ENCODE results near the gene GDPGP1. TPM values are rescaled to one million over a fixed set of nuclear protein-coding genes. Genes with fewer than 3 reads are reported as not detected.
"Not testable (repeated sequence)": the region's sequence is repeated elsewhere in the genome, so short reads cannot be mapped to it uniquely, and the experiment has no call there.

GDPGP1 gene
- total RNA-seq, 1 experiment from 2014 or later = 6.6 TPM

- ATAC-seq (no peak), DNase-seq (no peak)
- TF ChIP-seq CTCF (conservative IDR thresholded peaks at IDR 0.05; ENCODE audit: low read depth, low read length) (no peak), EZH2 (IDR thresholded peaks at IDR 0.05; ENCODE audit: low read length, unreplicated experiment) (no peak), EZH2phosphoT487 (IDR thresholded peaks at IDR 0.05; ENCODE audit: borderline replicate concordance, low read length) (no peak)
- H3K9me2 ChIP-seq (replicated peaks; ENCODE audit: low read length) = no peaks in the 10 kb centered on the region
- intact Hi-C loops (cut with micrococcal nuclease) = no loop called here
- no peak overlapping the region for H2AFZ ChIP-seq (ENCODE audit: low read length)
- no peak overlapping the region for H3K9ac ChIP-seq (ENCODE audit: low read length)
- peaks cover 14% of the 10 kb centered on the region for H3K79me2 ChIP-seq (ENCODE audit: low read length)
- H3K36me3 ChIP-seq (ENCODE audit: low read depth, low read length) = no peaks in the 10 kb centered on the region
- no TSS peak for BruUV-seq (replicated peaks)
- H3F3A ChIP-seq (ENCODE audit: low read length, unreplicated experiment) = no peaks in the 10 kb centered on the region
- CTCF ChIA-PET = no interaction called here
- no peaks in the 10 kb centered on the region for H4K20me1 ChIP-seq (ENCODE audit: low read length)
- H3K4me3 ChIP-seq (ENCODE audit: low read length) = no peak overlapping the region
- no peak overlapping the region for H3K27ac ChIP-seq (ENCODE audit: low read length)
- POLR2A ChIA-PET (ENCODE audit: unreplicated experiment) = no interaction called here
- H3K4me1 ChIP-seq (ENCODE audit: insufficient read depth, low read length) = peaks cover 26% of the 10 kb centered on the region
- H3K27me3 ChIP-seq (ENCODE audit: low read length) = no peaks in the 10 kb centered on the region
- no peaks in the 10 kb centered on the region for H3K9me3 ChIP-seq (ENCODE audit: low read length)
- H3K4me2 ChIP-seq (ENCODE audit: low read length) = no peak overlapping the region
Measured at GRCh38 chr15:90187257-90187868, 46.6 kb upstream of the GDPGP1 start.

DNA sequence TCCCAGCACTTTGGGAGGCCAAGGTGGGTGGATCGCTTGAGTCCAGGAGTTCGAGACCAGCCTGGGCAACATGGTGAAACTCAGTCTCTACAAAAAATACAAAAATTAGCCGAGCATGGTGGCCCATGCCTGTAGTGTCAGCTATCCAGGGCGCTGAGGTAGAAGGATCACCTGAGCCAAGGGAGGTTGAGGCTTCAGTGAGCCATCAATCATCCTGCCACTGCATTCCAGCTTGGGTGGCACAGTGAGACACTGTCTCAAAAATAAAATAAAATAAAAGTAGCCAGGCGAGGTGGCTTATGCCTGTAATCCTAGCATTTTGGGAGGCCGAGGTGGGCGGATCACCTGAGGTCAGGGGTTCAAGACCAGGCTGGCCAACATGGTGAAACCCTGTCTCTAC lies 45.9 kb upstream of the GDPGP1 start:
- DNase-seq; H3K27ac ChIP-seq (ENCODE audit: low read length); H4K20me1 ChIP-seq (ENCODE audit: low read length); H2AFZ ChIP-seq (ENCODE audit: low read length); H3K9me3 ChIP-seq (ENCODE audit: low read length); H3K4me3 ChIP-seq (ENCODE audit: low read length); H3K9me2 ChIP-seq (replicated peaks; ENCODE audit: low read length); CTCF ChIA-PET; intact Hi-C loops (cut with micrococcal nuclease); H3K36me3 ChIP-seq (ENCODE audit: low read depth, low read length); ATAC-seq; POLR2A ChIA-PET (ENCODE audit: unreplicated experiment); H3K27me3 ChIP-seq (ENCODE audit: low read length); BruUV-seq (replicated peaks); H3K9ac ChIP-seq (ENCODE audit: low read length); H3K4me2 ChIP-seq (ENCODE audit: low read length); H3F3A ChIP-seq (ENCODE audit: low read length, unreplicated experiment): not testable (repeated sequence)
- Histone ChIP-seq H3K4me1 (ENCODE audit: insufficient read depth, low read length) (peaks cover 26% of the 10 kb centered on the region), H3K79me2 (ENCODE audit: low read length) (peaks cover 14% of the 10 kb centered on the region)

DNA sequence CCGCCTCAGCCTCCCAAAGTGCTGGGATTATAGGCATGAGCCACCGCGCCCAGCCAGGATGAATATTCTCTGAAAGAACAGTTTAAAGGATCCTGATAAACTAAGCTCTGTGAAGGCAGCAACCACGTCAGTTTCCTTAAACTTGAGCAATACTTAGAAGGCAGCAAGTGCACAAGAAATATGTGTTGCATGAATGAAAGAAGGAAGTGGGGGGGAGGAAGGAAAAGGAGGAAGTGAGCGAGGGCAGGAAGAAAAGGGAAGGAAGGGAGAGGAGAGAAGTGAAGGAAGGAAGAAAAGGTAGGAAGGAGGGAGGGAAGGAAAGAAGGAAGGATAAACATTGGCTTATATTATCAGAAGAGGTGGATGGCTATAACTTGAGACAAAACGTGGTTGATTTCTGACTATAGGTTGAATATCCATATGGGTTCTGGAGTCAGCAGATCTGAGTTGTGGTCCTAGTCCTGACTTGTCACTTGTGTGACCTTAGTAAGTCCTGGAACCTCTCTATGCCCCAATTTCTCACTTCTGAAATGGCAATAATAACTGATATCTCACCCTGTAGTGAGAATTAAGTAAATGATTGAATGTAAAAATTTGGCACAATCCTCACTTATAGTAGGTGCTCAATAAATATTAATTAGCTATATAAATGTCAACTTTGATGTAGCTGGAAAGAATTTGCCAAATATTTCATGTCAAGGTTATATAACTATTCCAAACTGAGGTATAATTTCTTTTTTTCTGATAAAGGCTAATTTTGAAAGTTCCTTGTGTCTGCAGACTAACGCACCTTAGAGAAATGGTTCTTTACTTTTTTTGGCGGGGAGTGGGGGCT lies 44.9 kb upstream of the GDPGP1 start:
- ChIA-PET POLR2A (ENCODE audit: unreplicated experiment) (no interaction called here), CTCF (no interaction called here)
- Histone ChIP-seq H3K79me2 (ENCODE audit: low read length) (peaks cover 14% of the 10 kb centered on the region), H3K27ac (ENCODE audit: low read length) (no peak overlapping the region), H3K4me1 (ENCODE audit: insufficient read depth, low read length) (peaks cover 17% of the 10 kb centered on the region), H3F3A (ENCODE audit: low read length, unreplicated experiment) (no peaks in the 10 kb centered on the region), H3K9ac (ENCODE audit: low read length) (no peak overlapping the region), H4K20me1 (ENCODE audit: low read length) (no peaks in the 10 kb centered on the region), H3K9me2 (replicated peaks; ENCODE audit: low read length) (no peaks in the 10 kb centered on the region), H3K36me3 (ENCODE audit: low read depth, low read length) (no peaks in the 10 kb centered on the region), H3K27me3 (ENCODE audit: low read length) (no peaks in the 10 kb centered on the region), H3K4me3 (ENCODE audit: low read length) (no peak overlapping the region), H2AFZ (ENCODE audit: low read length) (no peak overlapping the region), H3K9me3 (ENCODE audit: low read length) (no peaks in the 10 kb centered on the region), H3K4me2 (ENCODE audit: low read length) (no peak overlapping the region)
- no peak for DNase-seq
- intact Hi-C loops (cut with micrococcal nuclease) = no loop called here
- TF ChIP-seq CTCF (conservative IDR thresholded peaks at IDR 0.05; ENCODE audit: low read depth, low read length) (no peak), EZH2 (IDR thresholded peaks at IDR 0.05; ENCODE audit: low read length, unreplicated experiment) (no peak), EZH2phosphoT487 (IDR thresholded peaks at IDR 0.05; ENCODE audit: borderline replicate concordance, low read length) (no peak)
- no peak for ATAC-seq
- BruUV-seq (replicated peaks) = no TSS peak
